Measurements from ENCODE around the gene SP2. TPM values are rescaled to one million over a fixed set of nuclear protein-coding genes. Genes with fewer than 3 reads are reported as not detected.

Gene SP2
- total RNA-seq, 6 experiments from 2014 or later: 3.1 to 7.9 (median 5.5) TPM

- Histone ChIP-seq H3K9me3 (no peaks in the 10 kb centered on the region), H3K4me1 (peaks cover 0 to 8% (median 0%) of the 10 kb centered on the region in 4 donors), H3K36me3 (no peaks in the 10 kb centered on the region), H3K4me3 (peak overlapping the region in 1 of 3 donors; percentile 31), H3K27me3 (peaks cover 5 to 23% of the 10 kb centered on the region in 2 donors), H3K27ac (no peak overlapping the region)
- intact Hi-C loops (cut with DNase I): no loop called here
- TF ChIP-seq CTCF (IDR thresholded peaks at IDR 0.05) (no peak), POLR2A (IDR thresholded peaks at IDR 0.05) (no peak)
- DNase-seq (no peak), ATAC-seq (peak in 2 of 4 donors; percentile 4)
- WGBS (ENCODE audit: insufficient coverage, low coverage, low lambda C conversion rate, missing lambda C conversion rate): no CpG with 5 or more reads among the region's 9 CpGs
These were observed 45.7 kb upstream of the SP2 start for GRCh38 chr17:47850373-47850691.

- intact Hi-C loops (cut with DNase I): no loop called here
- peak; percentile 91 to 97 (median 94) for ATAC-seq
- Histone ChIP-seq H3K4me1 (peaks cover 0 to 8% (median 0%) of the 10 kb centered on the region in 4 donors), H3K36me3 (no peaks in the 10 kb centered on the region), H3K27ac (no peak within 1 kb of the TSS), H3K9me3 (no peaks in the 10 kb centered on the region), H3K4me3 (peak within 1 kb of the TSS in 1 of 3 donors; percentile 31), H3K27me3 (peaks cover 5 to 23% of the 10 kb centered on the region in 2 donors)
- TF ChIP-seq POLR2A (IDR thresholded peaks at IDR 0.05) (no peak), CTCF (IDR thresholded peaks at IDR 0.05) (peak in 3 of 4 donors; percentile 14 to 37 (median 35))
- whole genome bisulfite sequencing (ENCODE audit: insufficient coverage, low coverage, low lambda C conversion rate, missing lambda C conversion rate): 3% methylated on average over 20 of the region's 71 CpGs
- DNase-seq: peak; percentile 72 to 84 (median 76)
These were observed 45.1 kb upstream of the SP2 start, which contains the start of gene SP6 for GRCh38 chr17:47850692-47851573. Gene SP6, minus strand, starts transcription at chr17:47851163. Its CDS starts 2,734 bp downstream, at chr17:47848429.

- ATAC-seq (no peak), DNase-seq (peak in 1 of 3 donors; percentile 32)
- no peak for TF ChIP-seq CTCF (IDR thresholded peaks at IDR 0.05)
- no peak for TF ChIP-seq POLR2A (IDR thresholded peaks at IDR 0.05)
- Histone ChIP-seq H3K27me3 (peaks cover 5 to 19% of the 10 kb centered on the region in 2 donors), H3K36me3 (no peaks in the 10 kb centered on the region), H3K4me1 (peaks cover 0 to 8% (median 0%) of the 10 kb centered on the region in 4 donors), H3K27ac (no peak overlapping the region), H3K4me3 (no peak overlapping the region), H3K9me3 (no peaks in the 10 kb centered on the region)
- 25% methylated on average over 11 of the region's 11 CpGs for WGBS (ENCODE audit: insufficient coverage, low coverage, low lambda C conversion rate, missing lambda C conversion rate)
- intact Hi-C loops (cut with DNase I): no loop called here
These were observed 44.3 kb upstream of the SP2 start for GRCh38 chr17:47851764-47852112.

- WGBS (ENCODE audit: insufficient coverage, low coverage, low lambda C conversion rate, missing lambda C conversion rate): 22% methylated on average over 32 of the region's 32 CpGs
- H3K36me3 ChIP-seq: no peaks in the 10 kb centered on the region
These were observed 43.7 kb upstream of the SP2 start for GRCh38 chr17:47852113-47852949.

More at GRCh38 chr17:47852113-47852949, 43.7 kb upstream of the SP2 start:
- ATAC-seq (no peak), DNase-seq (peak in 1 of 3 donors; percentile 26)
- TF ChIP-seq POLR2A (IDR thresholded peaks at IDR 0.05) (no peak), CTCF (IDR thresholded peaks at IDR 0.05) (no peak)
- H3K27me3 ChIP-seq: peaks cover 5 to 13% of the 10 kb centered on the region in 2 donors
- no peak overlapping the region for H3K27ac ChIP-seq
- H3K9me3 ChIP-seq: no peaks in the 10 kb centered on the region
- peaks cover 0 to 8% (median 0%) of the 10 kb centered on the region in 4 donors for H3K4me1 ChIP-seq
- no peak overlapping the region for H3K4me3 ChIP-seq
- intact Hi-C loops (cut with DNase I): no loop called here
